AG08395 (cell line): Measurements from ENCODE around the gene VSTM2B.

ENCODE experiments used
- DNase-seq: peaks from one replicate; pipeline ENCODE4 v3.0.0; 2012; ENCODE audit warnings: mixed read lengths, low spot score

The VSTM2B gene

DNA sequence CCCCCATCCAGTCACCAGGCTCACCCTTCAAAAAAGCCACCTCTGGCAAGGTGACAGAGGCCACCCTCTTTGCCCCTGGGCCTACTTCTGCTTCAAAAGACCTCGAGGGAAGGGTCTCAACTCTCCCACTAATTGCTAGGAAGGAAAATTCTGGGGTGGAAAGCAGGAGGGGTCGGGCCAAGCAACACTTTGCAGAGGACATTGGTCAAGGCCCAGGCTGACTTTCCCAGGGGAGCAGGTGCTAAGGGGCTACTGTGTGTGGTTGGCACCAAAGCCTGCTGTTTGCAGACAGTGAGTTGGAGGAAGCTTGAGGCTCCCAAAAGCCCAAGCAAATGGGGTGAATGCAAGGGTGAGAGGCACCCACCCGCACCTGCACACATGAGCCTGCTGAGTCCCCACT lies 28.6 kb upstream of the VSTM2B start:
- DNase-seq, result no peak

DNA sequence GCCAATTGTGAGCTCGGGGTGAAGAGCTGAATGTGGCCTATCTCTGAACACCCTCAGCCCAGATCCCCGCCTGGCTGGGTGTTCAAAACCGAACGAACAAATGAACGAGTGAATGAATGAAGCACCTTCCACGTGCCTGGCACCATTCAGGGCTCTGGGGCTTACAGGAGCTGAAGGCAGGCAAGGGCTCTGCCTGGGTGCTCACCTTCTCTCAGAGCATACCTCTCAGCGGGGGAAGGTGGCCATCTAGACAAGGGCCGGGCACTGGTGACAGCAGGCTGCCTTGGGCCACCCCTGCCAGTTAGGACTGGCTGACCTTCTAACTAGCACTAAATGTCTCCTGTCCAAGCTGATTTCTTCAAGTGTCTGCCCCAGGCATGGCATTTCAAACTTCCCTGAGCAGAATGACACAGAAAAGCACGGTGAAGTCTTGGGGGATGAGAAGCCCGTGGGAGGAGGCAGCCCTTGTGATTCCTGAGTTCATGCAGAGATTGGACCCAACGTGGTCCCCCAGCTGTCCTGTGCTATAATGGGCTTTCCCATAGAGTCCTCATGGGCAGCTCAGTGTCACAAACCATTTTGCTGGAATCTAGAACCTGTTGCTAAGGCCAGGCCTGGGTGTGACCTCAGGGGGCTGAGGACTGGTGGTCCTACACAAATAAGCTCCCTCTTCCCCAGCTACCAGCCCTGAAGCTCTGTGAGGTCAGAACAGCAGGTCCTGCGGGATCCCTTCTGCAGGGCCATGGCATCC lies 27.9 kb upstream of the VSTM2B start:
- DNase-seq, result no peak

DNA sequence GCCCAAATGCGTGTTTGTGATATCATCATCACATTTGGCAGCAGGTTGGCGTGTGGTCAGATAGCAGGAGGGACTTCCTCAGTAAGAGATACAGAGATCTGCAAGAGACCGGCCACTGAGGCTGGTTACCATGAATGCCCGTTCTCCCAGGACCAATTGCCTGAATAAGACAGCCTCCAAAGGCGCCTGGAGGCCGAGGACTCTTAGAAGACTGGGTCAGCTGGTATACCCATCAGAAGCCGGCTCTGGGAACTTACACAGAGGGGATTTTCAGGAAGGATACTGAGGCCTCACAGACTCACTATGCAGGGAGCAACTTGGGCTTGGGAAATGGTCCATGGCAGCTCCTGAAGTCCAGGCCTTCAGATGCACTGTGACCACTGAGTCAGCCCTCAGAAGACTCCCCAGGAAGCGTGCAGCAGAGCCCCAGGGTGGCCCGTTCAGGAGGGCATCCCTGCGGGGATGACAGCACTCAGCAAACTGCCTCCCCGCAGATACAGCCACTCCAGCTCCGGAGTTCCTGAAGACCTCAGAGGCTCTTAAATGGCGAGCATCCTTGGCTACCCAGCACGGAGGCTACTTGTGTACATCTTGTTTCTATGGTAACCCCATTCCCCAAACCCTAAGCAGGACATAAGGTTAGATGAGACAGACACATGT lies 26.4 kb upstream of the VSTM2B start:
- DNase-seq, result no peak

DNA sequence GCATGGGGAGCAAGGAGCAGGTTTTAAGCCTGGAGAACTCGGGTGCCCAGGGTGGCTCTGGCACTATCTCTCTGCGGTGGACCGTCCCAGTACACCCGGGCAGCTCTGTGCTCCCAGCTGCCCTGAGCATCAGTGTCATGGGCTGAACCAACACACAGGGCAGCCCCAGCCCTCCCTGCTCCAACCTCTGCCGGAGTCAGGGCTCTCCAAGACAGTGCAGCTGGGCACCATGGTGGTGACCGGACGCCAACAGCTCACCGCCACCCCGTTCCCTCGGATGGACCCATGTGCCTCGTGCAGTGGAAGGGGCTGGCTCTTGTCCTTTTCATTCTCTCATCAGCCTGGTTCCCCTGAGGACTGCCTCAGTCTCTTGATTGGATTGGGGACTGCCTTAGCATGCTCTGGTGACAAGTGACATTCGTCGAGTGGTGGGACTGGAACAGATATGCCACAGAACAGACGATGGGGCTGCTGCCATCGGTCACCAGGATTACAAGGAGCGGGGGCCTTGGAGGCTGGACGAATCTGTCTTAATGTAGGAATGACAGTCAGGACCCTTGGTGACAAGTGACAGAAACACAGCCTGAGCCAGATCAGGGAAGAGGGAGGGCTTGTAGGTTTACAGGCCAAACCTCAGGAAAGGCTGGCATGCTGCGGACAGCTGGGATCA lies 25.7 kb upstream of the VSTM2B start:
- DNase-seq, result no peak

DNA sequence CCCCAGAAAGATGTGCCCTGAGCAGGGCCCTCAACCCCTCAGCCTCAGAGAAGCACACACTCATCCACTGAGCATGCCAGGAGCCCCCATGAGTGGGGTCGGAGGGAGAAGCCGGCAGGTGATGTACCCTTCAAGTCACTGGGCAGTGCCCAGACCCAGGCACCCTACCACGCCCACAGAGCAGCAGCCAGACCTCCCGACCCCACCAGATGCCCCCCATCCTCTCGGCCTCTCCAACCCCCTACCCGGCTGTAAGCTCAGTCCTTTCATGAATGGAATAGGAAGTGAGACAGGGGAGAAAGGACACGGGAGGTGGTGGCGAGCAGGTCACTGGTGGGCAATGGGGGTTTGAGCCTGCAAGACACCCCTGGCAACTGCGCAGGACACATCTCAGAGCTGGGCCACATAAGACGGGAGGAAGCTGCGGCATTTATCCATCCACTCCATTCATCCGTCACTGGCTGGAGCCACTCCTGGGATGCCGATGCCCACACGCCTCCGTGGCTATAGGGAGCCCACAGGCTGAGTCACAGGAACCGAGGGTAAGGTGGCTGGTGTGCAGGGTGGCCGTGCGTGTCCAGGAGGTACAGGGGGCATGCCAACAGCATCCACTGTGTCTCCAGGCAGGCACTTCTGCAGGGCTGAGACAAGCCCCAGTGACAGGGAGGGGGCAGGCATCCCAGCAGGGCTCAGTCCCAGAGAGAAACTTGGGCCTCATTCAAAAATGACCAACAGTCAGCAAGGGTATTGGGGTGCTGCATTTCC lies 23.8 kb upstream of the VSTM2B start:
- no peak for DNase-seq

DNA sequence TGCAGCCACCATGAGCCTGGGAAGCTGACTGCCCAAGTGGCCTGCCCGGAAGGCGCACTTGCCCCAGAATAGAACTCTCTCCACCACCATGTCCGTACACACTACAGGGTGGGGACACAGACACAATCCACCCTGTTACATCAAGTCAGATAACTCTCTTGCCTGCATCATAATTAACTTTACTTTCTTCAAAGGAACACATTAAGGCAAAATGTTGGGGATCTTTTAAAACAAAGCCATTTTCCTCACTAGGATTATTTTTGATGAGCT lies 23.3 kb upstream of the VSTM2B start:
- no peak for DNase-seq

DNA sequence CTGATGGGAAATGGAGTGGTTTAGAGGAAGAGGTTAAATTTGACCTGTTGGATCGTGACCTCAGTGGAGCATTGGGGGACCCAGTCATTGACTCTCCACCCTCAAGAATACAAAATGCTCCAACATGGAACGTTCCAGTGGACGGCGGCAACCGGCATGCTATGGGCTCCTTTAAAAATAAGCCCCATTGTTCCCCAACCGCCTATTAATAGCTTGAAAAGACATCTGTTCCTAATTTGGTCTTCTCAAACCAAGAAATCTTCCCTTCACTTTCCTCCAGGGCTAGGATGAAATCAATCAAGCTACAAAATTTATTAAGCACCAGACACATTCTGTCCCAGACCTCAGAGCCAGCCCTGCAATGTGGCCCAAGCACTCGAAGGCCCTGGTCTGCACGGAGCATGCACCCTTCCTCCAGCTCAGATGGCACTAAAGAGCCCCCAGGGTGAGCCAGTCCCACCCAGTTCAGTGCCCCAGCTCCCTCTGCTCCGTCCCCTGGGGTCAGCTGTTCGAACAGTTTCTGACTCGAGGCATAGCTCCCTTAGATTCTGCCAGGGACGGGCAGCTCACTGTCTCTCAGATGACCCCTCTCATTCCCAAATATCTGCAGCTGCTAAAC lies 22.5 kb upstream of the VSTM2B start:
- no peak for DNase-seq

DNA sequence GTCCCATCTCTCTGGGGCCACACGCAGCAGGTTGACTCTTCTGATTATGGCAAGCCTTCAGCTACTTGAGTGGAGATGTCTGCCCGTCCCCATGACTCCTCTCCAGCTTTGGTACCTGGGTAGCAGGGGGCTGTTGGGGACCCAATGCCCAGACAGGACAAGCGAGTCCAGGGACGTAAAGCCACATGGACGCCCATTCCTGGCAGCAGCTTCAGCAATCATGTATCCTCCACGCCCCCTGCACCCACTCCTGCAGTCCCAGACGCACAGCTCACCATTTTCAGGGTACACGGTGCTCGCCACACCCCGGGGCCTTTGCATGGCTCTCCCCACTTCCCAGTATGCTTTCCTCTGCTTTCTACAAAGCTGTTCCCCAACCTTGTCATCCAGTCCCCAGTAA lies 22.0 kb upstream of the VSTM2B start:
- no peak for DNase-seq

DNA sequence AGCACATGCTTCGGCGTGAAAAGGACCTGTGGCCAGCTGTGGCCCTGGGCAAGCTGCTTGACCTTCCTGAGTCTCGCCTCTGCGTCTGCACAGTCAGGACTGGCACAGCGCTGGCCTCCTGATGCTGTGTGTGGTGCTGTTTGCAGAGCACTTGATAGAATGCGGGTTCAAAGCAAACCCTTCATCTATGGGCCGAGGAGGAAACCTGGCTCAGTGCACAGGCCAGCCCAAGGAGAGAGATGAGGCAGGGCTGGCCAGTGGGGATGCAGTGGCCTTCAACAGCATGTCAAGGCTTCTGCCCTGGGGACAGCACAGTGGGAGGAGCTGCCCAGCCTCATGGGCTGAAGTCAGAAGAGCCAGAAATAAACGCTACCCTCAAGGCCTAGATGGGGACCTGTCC lies 21.3 kb upstream of the VSTM2B start:
- DNase-seq, result no peak

DNA sequence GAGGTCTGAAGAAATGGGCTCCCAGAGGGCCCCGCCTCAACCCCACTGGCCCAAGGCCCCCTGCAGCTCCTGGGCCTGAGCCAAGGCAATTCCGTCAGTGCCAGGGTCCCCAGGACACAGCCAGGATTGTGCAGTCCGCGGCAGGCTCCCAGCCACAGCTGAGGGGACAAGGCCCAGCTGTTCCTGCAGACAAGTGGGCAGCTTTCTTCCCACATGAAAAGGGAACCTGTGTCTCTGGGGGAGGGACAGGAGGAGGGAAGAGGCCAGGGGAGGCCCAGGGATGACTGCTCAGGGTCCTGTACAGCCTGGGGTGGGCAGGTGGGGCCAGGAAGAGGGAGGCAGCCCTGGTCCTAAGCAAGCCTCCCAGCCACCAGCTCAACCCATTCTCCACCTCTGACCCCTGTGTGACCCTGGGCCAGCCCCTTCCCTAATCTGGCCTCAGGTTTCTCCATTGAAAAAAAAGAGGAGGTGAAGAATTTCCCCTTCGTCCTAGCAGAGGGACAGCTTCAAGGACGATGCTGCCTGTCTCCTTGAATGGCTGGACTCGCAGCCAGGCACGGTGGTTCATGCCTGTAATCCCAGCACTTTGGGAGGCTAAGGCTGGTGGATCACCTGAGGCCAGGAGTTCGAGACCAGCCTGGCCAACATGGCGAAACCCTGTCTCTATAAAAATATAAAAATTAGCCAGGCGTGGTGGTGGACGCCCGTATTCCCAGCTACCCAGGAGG lies 20.5 kb upstream of the VSTM2B start:
- no peak for DNase-seq

DNA sequence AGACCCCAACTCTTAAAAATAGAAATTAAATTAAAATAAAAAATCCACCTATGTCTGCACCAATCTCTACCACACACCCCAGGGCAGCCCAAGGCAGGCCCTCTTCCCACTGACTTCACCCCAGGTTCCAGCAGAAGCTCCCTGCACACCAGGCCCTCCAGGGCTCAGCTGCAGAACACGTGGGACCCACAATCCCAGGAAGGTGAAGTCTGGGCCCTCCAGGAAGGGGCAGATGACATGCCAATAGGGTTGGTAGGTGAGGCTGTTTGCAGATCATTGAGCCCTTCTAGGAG lies 19.2 kb upstream of the VSTM2B start:
- no peak for DNase-seq

DNA sequence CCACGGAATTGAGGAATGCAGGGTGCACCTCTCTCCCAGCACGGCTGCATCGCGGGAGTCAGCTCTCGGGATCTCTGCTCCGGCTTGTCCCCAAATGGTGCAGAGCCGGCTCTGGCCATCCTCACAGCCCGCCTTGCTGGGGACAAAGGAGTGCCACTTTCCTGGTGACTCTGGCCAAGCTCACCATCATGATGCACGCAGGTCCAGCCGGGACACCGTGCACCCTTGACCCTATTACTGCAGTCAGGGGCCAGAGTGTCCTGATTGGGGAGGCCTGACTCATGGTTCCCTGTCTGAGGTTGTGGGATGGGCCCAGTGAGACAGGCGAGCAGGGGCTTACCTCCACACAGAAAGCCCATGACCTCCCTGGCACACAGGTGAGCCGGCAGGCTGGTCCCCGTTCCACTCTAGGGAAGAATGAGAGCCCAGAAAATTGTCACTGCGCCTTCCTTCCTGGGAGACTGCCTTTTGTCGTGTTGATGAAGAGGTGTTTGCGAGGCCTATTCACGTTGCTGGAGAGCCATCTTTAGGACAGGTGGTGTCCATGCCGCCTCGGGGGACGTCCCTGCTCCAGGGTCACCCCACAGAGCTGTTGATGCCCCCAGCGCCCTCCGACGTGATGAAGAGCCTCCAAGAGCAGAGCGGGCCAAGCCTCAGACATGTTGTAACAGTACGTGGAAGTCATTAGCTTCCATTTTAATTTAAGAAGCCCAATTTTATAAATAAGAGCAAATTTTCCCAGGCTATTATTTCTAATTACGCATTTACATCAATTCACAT lies 18.5 kb upstream of the VSTM2B start:
- DNase-seq, result no peak

DNA sequence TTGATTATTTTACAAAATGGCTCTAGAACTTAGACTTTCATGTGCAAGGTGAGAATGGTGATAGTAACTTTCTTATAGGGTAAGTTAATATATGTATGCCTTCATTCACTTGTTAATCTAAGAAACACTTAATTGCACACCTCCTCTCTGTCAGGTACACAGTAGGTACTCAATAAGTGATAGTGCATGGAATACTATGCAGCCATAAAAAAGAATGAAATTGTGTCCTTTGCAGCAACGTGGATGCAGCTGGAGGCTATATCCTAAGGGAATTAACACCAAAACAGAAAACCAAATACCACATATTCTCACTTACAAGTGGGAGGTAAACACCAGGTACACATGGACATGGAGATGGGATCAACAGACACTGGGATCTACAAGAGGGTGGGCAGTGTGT lies 17.6 kb upstream of the VSTM2B start:
- DNase-seq, result no peak

DNA sequence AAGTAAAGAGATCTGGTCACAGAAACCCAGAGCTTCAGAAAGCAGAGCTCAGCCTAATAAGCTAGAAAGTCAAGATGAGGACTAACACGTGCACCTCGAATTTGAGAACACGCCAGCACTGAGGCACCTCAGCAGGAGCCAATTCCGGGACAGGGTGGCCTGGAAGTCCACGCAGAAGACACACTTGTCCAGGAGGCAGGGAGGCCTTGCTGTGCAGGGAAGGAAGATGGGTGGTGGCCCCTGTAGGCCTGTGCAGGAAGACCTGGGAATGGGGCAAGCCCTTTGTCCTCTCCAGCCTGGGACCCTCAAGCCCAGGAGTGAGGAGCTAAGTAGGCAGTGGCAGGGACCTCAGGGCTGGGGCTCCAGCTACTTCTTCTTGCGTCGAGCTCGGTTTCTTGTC lies 16.3 kb upstream of the VSTM2B start:
- DNase-seq, result no peak

DNA sequence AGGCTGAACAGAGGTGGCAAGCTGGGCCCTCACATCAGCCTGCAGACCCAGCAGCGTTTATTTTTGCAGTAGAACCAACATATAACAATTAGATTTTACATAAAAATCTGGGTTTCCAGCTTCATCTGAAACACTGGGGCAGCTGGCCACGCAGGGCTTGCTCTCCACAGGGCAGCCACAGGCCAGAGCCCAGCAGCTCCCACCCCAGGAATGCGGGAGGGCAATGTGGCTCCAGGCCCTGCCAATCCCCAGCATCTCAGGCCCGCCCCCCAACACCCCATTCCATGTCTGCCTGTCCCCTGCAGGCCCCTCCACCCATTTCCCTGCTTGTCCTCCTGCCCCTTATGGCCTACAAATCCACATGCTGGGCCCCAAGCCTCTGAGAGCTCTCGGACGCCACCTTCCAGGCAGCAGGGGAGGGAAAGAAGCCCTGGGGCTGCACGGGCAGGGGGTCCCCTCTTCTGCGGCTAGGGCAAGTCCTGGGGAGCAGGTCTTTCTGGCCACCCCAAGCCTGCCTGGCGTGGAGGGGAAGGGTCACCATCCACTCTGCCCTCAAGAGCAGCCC lies 15.0 kb upstream of the VSTM2B start:
- no peak for DNase-seq

DNA sequence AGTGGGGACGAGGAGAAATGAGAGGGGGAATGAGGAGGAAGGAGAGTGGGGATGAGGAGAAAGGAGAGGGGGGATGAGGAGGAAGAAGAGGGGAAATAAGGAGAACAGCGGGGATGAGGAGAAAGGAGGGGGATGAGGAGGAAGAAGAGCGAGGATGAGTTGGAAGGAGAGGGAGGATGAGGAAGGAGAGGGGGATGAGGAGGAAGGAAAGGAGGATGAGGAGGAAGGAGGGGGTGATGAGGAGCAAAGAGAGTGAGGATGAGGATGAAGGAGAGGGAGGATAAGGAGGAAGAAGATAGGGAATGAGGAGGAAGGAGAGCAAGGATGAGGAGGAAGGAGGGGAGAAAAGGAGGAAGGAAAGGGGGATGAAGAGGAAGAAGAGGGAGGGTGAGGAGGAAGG lies 14.0 kb upstream of the VSTM2B start:
- no peak for DNase-seq

DNA sequence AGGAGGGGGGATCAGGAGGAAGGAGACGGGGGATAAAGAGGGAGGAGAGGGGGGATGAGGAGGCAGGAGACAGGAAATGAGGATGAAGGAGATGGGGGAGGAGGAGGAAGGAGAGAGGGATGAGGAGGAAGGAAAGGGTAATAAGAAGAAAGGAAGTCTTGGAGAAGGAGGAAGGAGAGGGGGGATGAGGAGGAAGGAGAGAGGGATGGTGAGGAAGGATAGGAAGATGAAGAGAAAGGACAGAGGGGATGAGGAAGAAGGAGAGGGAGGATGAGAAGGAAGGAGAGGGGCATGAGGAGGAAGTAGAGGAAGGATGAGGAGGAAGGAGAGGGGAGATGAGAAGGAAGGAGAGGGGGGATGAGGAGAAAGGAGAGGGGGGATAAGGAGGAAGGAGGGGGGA lies 13.0 kb upstream of the VSTM2B start:
- no peak for DNase-seq

DNA sequence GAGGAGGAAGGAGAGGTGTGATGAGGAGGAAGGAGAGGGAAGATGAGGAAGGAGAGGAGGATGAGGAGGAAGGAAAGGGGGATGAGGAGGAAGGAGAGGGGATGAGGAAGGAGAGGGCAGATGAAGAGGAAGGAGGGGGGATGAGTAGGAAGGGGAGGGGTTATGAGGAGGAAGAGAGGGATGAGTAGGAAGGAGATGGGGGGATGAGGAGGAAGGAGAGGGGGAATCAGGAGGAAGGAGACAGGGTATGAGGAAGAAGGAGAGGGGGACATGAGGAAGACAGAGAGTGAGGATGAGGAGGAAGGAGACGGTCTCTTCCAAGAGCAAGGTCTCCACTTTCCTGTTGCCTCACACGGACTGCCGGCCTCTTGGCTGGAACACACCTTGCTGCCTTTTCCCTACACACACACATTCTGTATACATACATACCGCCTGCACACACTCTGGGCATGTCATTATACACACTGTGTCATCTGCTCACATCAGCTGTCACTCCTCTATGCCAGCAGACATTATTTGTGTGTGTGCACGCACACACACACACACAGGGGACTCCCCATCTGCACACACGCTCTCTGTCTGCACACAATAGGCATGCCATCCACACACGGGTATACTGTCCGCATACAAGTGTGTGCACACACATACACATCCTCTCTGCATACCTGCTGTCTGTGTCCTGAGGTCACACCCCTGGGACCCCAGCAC lies 11.1 kb upstream of the VSTM2B start:
- no peak for DNase-seq

DNA sequence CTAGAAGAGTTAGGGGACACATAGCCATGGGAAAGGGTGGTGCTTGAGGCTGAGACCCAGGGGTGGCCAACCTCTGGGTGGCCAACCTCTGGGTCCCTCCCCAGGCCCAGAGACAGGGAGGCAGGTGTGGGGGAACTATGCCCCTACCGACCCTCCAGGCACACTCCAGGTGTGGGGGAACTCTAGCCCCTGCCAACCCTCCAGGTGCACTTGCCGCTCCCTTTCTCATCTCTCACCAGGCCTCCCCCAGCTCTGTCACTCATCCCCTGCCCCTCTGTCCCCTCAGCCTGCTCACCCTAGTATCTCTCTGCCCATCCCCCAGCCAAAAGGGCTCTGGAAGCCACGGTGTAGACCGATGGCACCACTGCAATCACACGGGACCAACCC lies 10.6 kb upstream of the VSTM2B start:
- no peak for DNase-seq

DNA sequence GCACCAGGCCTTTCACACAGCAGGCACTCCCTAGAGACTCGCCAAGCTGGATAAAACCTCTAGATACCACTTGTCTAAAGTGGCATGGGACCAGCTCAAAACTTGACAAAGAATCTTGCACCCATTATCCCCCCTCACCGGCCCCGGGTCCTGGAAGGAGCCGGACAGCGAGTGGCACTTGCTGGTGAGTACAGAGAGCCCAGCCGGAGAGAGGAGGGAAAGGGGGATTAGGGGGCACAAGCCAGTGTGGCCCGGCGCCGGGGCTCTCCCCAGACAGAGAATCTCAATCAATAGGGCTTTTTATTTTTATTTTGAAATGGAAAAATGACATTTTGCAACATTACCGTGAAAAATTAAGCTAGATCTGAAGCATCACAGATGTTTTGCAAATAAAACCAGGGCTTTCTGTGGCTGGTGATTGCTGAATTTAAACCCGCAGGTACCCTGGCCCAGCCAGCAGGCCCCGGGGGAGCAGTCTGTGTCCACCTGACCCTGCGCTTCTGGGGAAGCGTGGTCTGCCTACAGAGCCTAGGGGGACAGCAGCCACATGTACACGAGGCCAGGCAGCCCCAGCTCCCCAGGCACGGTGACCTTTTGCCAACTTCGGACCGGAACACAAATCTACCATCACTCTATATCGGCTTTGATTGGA lies 10.0 kb upstream of the VSTM2B start:
- no peak for DNase-seq
